PFSK-1 (cell line): ENCODE data around the gene MOBP.

Source experiments
- FOXP2 ChIP-seq: optimal IDR thresholded peaks from 2 replicates; pipeline ENCODE3; 2011; ENCODE audit warnings: borderline replicate concordance, control low read depth, inconsistent platforms; ENCODE audit not compliant: insufficient read depth; ENCODE audit errors: extremely low read length, extremely low read depth
- POLR2AphosphoS5 ChIP-seq: IDR thresholded peaks from 2 replicates; pipeline ENCODE4 v1.6.1; 2012; ENCODE audit warnings: low read depth, mild to moderate bottlenecking, control low read depth, low read length, moderate library complexity
- REST ChIP-seq, 2 experiments: IDR thresholded peaks; 2 replicates each; pipeline versions ENCODE4 v1.6.1 to v1.8.0; 2011 to 2012; ENCODE audit warnings: low read depth in 2 of 2, low read length in 2 of 2, control low read depth in 1 of 2, inconsistent platforms in 1 of 2, mild to moderate bottlenecking in 1 of 2, moderate library complexity in 1 of 2; ENCODE audit not compliant: insufficient read depth in 1 of 2
- SIN3A ChIP-seq: IDR thresholded peaks from 2 replicates; pipeline ENCODE4 v1.6.1; 2012; ENCODE audit warnings: mild to moderate bottlenecking, low read length, moderate library complexity, borderline replicate concordance; ENCODE audit not compliant: insufficient read depth
- TAF1 ChIP-seq: IDR thresholded peaks from 2 replicates; pipeline ENCODE4 v1.6.1; 2012; ENCODE audit warnings: low read length, control low read depth, borderline replicate concordance; ENCODE audit not compliant: insufficient read depth

Gene MOBP

GRCh38 chr3:39491733-39492350 lies 24.4 kb downstream of the MOBP start:
- TF ChIP-seq REST (IDR thresholded peaks at IDR 0.05; ENCODE audit: insufficient read depth in 1 of 2, low read depth in 2 of 2, low read length in 2 of 2) (no peak), FOXP2 (no peak), POLR2AphosphoS5 (no peak), SIN3A (no peak), TAF1 (no peak)

- no peak for TF ChIP-seq FOXP2
- TF ChIP-seq SIN3A, result no peak
- TF ChIP-seq TAF1, result no peak
- no peak for TF ChIP-seq REST (IDR thresholded peaks at IDR 0.05; ENCODE audit: insufficient read depth in 1 of 2, low read depth in 2 of 2, low read length in 2 of 2)
- no peak for TF ChIP-seq POLR2AphosphoS5
Measured at GRCh38 chr3:39494781-39495180, 27.3 kb downstream of the MOBP start.

GRCh38 chr3:39497753-39498152 lies 30.3 kb downstream of the MOBP start:
- TF ChIP-seq TAF1 (no peak), SIN3A (no peak), POLR2AphosphoS5 (no peak), FOXP2 (no peak), REST (IDR thresholded peaks at IDR 0.05; ENCODE audit: insufficient read depth in 1 of 2, low read depth in 2 of 2, low read length in 2 of 2) (no peak)

- TF ChIP-seq FOXP2 (no peak), TAF1 (no peak), POLR2AphosphoS5 (no peak), SIN3A (no peak), REST (IDR thresholded peaks at IDR 0.05; ENCODE audit: insufficient read depth in 1 of 2, low read depth in 2 of 2, low read length in 2 of 2) (no peak)
Measured at GRCh38 chr3:39499651-39500273, 32.3 kb downstream of the MOBP start.

GRCh38 chr3:39501059-39501458 lies 33.6 kb downstream of the MOBP start:
- TF ChIP-seq TAF1, result no peak
- TF ChIP-seq POLR2AphosphoS5, result no peak
- TF ChIP-seq SIN3A, result no peak
- no peak for TF ChIP-seq FOXP2
